Measurements from ENCODE around the gene FBXL17.

Gene FBXL17

DNA sequence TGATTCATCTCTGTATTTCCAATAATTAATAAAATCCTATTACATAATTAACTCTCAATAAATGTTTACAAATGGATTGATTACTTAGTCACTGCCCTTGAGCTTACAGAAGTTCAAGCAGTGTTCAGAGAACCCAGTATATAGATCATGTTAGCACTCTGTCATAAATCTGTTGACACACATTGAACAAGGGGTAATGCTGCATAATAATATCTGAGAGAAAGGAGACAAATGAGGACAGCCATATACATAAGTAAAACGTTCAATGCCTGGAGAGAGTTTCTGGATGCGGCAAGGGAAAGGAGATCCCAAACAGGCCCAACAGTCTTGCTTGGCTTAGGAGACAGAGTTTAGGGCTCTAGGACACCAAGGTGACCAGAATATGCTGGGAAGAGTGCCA, 270.2 kb downstream of the FBXL17 start:
- TF ChIP-seq JUND (IDR thresholded peaks at IDR 0.05; ENCODE audit: low read depth) = no peak
- in situ Hi-C loops (cut with HindIII; ENCODE audit: low pct_unique_long_range_greater_than_20kb, low sequenced_read_pairs) = no loop called here

DNA sequence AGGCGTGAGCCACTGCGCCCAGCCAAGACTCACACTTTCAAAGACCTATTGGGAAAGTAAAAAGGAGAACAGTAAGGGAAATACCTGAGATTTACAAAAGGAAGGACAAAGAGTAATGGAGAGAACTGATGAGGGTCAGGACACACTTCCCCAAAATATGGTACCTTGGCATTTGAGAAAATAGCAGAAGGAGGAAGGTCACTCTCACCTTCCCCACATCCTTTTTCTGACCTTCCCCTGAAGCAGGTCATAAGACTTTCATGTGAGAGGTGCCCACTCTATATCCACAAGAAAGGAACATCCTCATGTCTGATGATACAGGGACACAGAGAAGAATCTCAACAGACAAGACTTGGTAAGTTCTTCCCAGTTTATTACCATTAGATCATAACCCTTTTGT, 272.8 kb downstream of the FBXL17 start:
- no peak for DNase-seq (ENCODE audit: low read depth in 1 of 2, low spot score in 1 of 2)
- in situ Hi-C loops (cut with HindIII; ENCODE audit: low pct_unique_long_range_greater_than_20kb, low sequenced_read_pairs) = no loop called here
- TF ChIP-seq JUND (IDR thresholded peaks at IDR 0.05; ENCODE audit: low read depth) = no peak

More for the DNA sequence above, 270.2 kb downstream of the FBXL17 start:
- no peak for DNase-seq (ENCODE audit: low read depth in 1 of 2, low spot score in 1 of 2)

DNA sequence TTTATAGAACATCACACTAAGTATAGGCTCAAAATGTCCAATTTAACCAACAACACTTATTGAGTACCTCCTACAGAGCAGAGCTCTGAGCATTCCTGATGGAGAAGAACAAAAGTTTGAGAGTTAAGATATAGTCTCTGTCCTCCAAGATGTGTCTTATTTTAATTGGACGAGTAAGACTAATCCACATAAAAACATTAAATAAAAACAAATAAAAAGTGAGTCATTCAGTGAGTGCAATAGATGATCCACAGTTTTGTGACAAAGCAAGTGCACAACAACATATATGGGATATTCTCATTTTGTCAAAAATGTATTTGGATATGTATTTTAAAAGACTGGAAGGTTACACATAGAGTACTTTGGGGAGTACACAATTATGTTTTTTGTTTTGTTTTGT, 277.4 kb downstream of the FBXL17 start:
- in situ Hi-C loops (cut with HindIII; ENCODE audit: low pct_unique_long_range_greater_than_20kb, low sequenced_read_pairs) = no loop called here
- no peak for TF ChIP-seq JUND (IDR thresholded peaks at IDR 0.05; ENCODE audit: low read depth)
- DNase-seq (ENCODE audit: low read depth in 1 of 2, low spot score in 1 of 2) = no peak

DNA sequence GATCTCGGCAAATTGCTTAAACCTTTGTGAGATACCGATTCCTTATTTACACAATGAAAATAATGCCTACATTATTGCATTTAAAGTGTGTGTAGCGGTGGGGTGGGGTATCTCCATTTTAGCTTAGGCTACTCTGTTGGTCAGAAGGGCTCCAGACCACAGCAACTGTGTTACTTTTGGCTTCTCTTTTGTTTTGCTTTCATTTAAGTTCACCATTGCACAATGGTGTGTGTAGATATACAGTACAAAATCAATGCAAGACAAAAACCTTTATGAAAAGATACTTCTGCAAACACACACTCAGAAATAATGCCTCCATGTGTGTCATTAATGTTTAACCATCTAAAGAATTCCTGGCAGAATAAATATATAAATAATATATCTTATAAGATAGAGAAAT, 279.4 kb downstream of the FBXL17 start:
- no peak for TF ChIP-seq JUND (IDR thresholded peaks at IDR 0.05; ENCODE audit: low read depth)
- in situ Hi-C loops (cut with HindIII; ENCODE audit: low pct_unique_long_range_greater_than_20kb, low sequenced_read_pairs) = no loop called here
- no peak for DNase-seq (ENCODE audit: low read depth in 1 of 2, low spot score in 1 of 2)

DNA sequence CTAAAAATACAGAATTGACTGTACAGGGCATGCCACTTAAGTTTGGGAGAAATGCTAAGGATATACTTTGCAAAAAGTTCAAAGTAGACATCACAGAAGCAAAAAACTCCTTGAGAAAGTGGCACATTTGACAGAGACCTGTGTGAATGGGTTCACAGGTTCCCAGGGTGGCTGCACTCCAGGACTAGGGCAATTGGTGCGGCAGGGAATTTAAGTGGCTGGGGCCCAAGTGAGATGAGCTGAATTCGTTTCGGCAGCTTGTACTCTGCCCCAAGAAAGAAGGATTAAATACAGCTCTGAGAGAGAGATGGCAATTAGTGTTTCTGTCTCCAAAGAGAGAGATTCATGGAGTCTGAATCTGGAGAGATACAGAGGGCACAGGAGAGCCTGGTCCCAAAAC, 280.1 kb downstream of the FBXL17 start:
- no peak for TF ChIP-seq JUND (IDR thresholded peaks at IDR 0.05; ENCODE audit: low read depth)
- DNase-seq (ENCODE audit: low read depth in 1 of 2, low spot score in 1 of 2) = no peak
- in situ Hi-C loops (cut with HindIII; ENCODE audit: low pct_unique_long_range_greater_than_20kb, low sequenced_read_pairs) = no loop called here

DNA sequence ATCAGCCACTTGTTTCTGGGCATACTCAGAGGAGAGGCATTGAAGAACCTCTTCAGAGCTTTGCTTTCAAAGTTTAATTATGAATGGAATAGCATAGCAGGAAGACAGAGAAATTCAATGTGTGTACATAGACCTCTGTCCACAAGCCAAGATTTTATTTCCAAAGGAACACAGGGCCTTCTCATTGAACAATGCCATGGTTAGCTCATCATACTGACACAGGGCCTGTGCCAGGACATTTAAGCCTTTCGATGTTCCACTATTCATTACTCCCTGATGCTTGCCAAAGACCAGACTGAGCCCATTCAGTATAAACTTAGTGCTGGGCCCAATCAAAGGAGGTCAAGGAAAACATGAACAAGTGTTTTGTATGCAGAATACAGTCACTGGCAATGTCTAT, 280.8 kb downstream of the FBXL17 start:
- TF ChIP-seq JUND (IDR thresholded peaks at IDR 0.05; ENCODE audit: low read depth) = no peak
- in situ Hi-C loops (cut with HindIII; ENCODE audit: low pct_unique_long_range_greater_than_20kb, low sequenced_read_pairs) = no loop called here
- DNase-seq (ENCODE audit: low read depth in 1 of 2, low spot score in 1 of 2) = no peak

DNA sequence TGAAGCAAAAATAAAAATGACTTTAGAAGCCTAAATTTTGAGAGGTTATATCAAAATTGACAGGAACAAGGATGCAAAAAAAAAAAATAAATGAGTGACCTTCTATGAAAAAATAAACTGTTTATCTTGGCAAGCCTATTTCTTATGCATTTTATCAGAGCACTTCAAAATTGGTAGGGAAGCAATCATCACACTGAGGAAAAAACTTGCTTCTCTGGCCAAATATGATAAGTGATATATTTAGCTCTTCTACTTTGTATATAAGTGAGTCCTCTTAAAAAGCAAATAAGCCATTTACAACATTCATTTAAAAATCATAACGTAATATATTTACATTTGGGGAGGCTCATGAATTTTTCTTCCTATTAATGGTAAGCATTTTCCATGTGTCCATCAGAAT, 287.1 kb downstream of the FBXL17 start:
- in situ Hi-C loops (cut with HindIII; ENCODE audit: low pct_unique_long_range_greater_than_20kb, low sequenced_read_pairs) = no loop called here
- no peak for DNase-seq (ENCODE audit: low read depth in 1 of 2, low spot score in 1 of 2)
- no peak for TF ChIP-seq JUND (IDR thresholded peaks at IDR 0.05; ENCODE audit: low read depth)

DNA sequence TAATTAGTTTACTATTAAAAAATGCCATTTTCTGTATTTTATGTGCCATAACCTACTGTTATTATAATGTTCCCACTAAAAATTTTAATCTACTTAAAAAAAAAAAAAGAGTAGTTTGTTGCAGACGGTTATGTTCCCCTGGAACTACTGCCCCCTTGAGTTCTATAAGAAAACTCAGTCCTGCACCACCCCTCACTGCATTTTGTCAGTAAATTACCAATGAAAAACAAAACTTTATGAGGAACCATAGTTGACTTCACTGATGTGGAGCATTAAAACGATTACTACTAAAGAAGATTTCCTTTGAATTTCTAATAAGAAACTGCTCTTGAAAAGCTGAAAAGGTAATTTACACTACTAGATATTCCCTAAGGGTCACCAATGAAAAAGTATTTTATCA, 288.7 kb downstream of the FBXL17 start:
- no peak for TF ChIP-seq JUND (IDR thresholded peaks at IDR 0.05; ENCODE audit: low read depth)
- peak in 1 of 2 experiments; percentile 22 for DNase-seq (ENCODE audit: low read depth in 1 of 2, low spot score in 1 of 2)
- in situ Hi-C loops (cut with HindIII; ENCODE audit: low pct_unique_long_range_greater_than_20kb, low sequenced_read_pairs) = no loop called here

DNA sequence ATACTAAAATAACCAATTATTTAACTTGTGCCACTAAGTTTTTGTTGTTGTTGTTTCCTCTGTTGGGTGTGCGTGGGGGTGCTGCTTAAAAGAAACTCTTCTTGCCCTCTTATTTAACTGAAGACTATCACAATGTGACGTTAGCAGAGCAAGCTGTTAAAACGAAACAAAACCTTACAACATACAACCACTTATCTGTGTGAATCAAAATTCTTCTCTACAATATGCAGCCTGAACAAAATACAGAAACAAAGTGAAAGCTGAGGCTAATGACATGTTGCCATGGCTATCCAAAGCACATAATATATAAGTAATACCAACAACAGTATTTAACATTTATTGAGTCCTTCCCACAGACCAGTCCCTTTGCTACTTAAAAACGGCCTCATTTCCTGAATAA, 291.0 kb downstream of the FBXL17 start:
- no peak for DNase-seq (ENCODE audit: low read depth in 1 of 2, low spot score in 1 of 2)
- no peak for TF ChIP-seq JUND (IDR thresholded peaks at IDR 0.05; ENCODE audit: low read depth)

DNA sequence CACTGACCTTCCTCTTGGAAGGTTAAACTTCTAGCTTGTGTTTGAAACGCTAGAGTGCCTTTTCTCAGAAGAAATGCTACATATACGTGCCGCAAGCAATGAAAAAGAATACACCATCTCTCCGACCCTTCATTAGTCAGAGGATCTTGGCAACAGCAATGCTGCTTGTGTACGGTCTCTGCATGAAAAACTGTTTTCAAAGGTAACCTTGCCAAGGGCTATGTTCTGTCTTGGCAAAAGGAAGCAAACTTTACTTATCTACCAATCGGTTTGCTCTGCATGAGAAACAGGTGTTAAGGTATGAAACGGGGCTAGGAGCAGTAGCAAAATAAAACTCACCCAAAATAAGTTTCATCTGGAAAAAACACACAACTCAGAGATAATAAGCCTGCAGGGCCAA, 297.8 kb downstream of the FBXL17 start:
- in situ Hi-C loops (cut with HindIII; ENCODE audit: low pct_unique_long_range_greater_than_20kb, low sequenced_read_pairs) = no loop called here
- TF ChIP-seq JUND (IDR thresholded peaks at IDR 0.05; ENCODE audit: low read depth) = no peak
- peak; percentile 12 to 59 for DNase-seq (ENCODE audit: low read depth in 1 of 2, low spot score in 1 of 2)

More for the DNA sequence above, 291.0 kb downstream of the FBXL17 start:
- in situ Hi-C loops (cut with HindIII; ENCODE audit: low pct_unique_long_range_greater_than_20kb, low sequenced_read_pairs) = no loop called here

DNA sequence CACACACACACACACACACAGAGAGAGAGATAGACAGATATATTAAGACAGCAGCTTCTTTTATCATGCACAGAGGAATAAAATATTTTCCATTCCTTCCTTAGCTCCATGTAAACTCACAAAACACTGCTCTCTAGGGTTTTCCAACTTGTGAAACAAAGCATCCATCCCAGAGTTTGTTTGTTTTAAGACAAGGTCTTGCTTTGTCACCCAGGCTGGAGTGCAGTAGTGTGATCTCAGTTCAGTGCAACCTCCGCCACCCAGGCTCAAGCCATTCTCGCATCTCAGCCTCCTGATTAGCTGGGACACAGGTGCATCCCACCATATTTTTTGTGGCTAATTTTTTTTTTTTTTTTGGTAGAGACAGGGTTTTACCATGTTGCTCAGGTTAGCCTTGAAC, 298.7 kb downstream of the FBXL17 start:
- TF ChIP-seq JUND (IDR thresholded peaks at IDR 0.05; ENCODE audit: low read depth) = no peak
- DNase-seq (ENCODE audit: low read depth in 1 of 2, low spot score in 1 of 2) = no peak
- in situ Hi-C loops (cut with HindIII; ENCODE audit: low pct_unique_long_range_greater_than_20kb, low sequenced_read_pairs) = no loop called here

DNA sequence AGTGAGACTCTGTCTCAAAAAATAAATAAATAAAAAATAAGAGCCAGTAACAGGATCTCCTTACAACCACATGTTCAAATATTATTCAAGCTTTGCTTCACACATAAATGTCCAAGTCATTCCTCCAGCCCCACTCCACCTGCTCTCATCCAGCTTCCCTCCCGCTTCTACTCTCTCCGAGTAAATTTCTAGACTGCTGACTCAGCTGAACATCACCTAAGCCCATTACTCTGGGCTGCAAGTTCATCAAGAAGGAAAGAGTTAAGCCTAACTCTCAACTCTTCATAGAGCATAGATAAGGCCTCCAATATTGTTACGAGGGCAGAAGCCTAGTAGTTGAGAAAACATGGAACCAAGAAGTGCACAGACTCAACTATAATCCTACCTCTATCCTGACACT, 300.2 kb downstream of the FBXL17 start:
- no peak for DNase-seq (ENCODE audit: low read depth in 1 of 2, low spot score in 1 of 2)
- TF ChIP-seq JUND (IDR thresholded peaks at IDR 0.05; ENCODE audit: low read depth) = no peak
- in situ Hi-C loops (cut with HindIII; ENCODE audit: low pct_unique_long_range_greater_than_20kb, low sequenced_read_pairs) = no loop called here

DNA sequence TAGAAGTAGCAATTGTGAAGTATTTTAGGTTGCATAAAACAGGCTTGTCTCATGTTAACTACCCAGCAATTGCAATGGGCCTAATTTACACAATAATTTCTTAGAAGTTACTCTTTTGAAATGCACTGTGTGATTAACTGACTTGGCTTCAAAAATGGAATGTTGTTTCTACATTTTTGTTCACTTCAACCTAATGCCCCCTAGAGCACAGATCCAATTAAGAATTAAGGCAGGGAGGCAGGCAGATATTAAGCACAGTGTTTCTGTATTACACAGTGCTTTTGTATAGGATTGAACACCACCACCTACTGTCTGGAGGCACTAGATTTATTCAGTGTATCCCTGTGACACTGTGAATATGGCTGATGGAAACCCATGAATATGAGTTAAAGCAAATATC, 302.1 kb downstream of the FBXL17 start:
- in situ Hi-C loops (cut with HindIII; ENCODE audit: low pct_unique_long_range_greater_than_20kb, low sequenced_read_pairs) = no loop called here
- no peak for TF ChIP-seq JUND (IDR thresholded peaks at IDR 0.05; ENCODE audit: low read depth)
- no peak for DNase-seq (ENCODE audit: low read depth in 1 of 2, low spot score in 1 of 2)

DNA sequence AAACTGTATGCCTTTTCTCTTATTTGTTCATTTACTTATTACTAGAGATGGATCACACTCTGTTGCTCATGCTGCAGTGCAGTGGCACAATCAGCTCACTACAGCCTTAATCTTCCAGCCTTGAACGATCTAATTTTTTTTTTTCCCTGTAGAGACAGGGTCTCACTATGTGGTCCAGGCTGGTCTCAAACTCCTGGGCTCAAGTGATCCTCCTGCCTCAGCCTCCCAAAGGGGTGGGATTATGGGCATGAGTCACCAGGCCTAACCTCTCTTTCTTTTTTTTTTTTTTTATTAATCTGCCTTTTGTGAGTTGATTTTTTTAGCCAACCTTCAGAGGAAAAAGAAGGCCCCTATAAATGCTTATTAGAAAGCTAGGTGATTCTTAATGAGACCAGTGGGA, 303.0 kb downstream of the FBXL17 start:
- TF ChIP-seq JUND (IDR thresholded peaks at IDR 0.05; ENCODE audit: low read depth) = no peak
- DNase-seq (ENCODE audit: low read depth in 1 of 2, low spot score in 1 of 2) = no peak
- in situ Hi-C loops (cut with HindIII; ENCODE audit: low pct_unique_long_range_greater_than_20kb, low sequenced_read_pairs) = no loop called here

Data from T47D (cell line).